Measurements from ENCODE around the gene PEDS1. TPM values are rescaled to one million over a fixed set of nuclear protein-coding genes. Genes with fewer than 3 reads are reported as not detected.

The PEDS1 gene
- total and polyA plus RNA-seq, 2 of the 8 experiments (the other 6 are each of a cell fraction or from before 2014, with no cell fraction given), result 28.9 to 75.9 TPM

- H3K4me3 ChIP-seq (ENCODE audit: extremely low read depth in 1 of 4, insufficient read depth in 2 of 4, low read depth in 3 of 4, low read length in 4 of 4), result no peak overlapping the region
- H2AK5ac ChIP-seq (ENCODE audit: low read depth, low read length), result no peak overlapping the region
- no peaks in the 10 kb centered on the region for H3K27me3 ChIP-seq (replicated peaks in 1 of 4; ENCODE audit: control insufficient read depth in 3 of 4, extremely low read depth in 1 of 4, insufficient read depth in 3 of 4, low read length in 3 of 4)
- no peak overlapping the region for H3K14ac ChIP-seq (ENCODE audit: insufficient read length)
- no peak overlapping the region for H3K4ac ChIP-seq (replicated peaks; ENCODE audit: insufficient read length, low read depth, low read length)
- H3K23me2 ChIP-seq (ENCODE audit: low read depth, low read length), result no peaks in the 10 kb centered on the region
- H2BK15ac ChIP-seq (ENCODE audit: low read length), result no peak overlapping the region
- H2BK5ac ChIP-seq (ENCODE audit: low read depth, low read length), result no peak overlapping the region
- H4K5ac ChIP-seq (ENCODE audit: insufficient read length, low read depth, low read length), result no peak overlapping the region
- peaks cover 3 to 6% of the 10 kb centered on the region in 2 experiments for H4K20me1 ChIP-seq (replicated peaks in 1 of 2; ENCODE audit: control insufficient read depth in 1 of 2, insufficient read depth in 2 of 2, low read length in 2 of 2)
- H3K9me3 ChIP-seq (ENCODE audit: insufficient read depth in 2 of 2, low read depth in 1 of 2, low read length in 1 of 2), result no peaks in the 10 kb centered on the region
- H3K4me2 ChIP-seq (ENCODE audit: insufficient read depth in 1 of 2, low read depth in 2 of 2, low read length in 2 of 2), result no peak overlapping the region
- POLR2A ChIA-PET (ENCODE audit: partially characterized antibody), result interaction anchor here (0.5 to 3.2 kb wide), 11 partner anchors 20 to 146 kb away, joined by 3 to 15 read pairs (median 4); partner anchors contain the start of gene CEBPB
- no peak overlapping the region for H4K8ac ChIP-seq (ENCODE audit: extremely low read depth, insufficient read depth, low read length)
- H2BK12ac ChIP-seq (ENCODE audit: low read depth, low read length), result no peak overlapping the region
- H3K23ac ChIP-seq (ENCODE audit: insufficient read length), result no peak overlapping the region
- no peak overlapping the region for H3K18ac ChIP-seq (ENCODE audit: extremely low read depth, low read length)
- no peak overlapping the region for H2BK120ac ChIP-seq (replicated peaks; ENCODE audit: low read depth, low read length)
- DNase-seq (ENCODE audit: low read depth in 1 of 2, low spot score in 2 of 2) (no peak), FAIRE-seq (no peak)
- no peaks in the 10 kb centered on the region for H3K79me1 ChIP-seq (ENCODE audit: low read depth, low read length)
- H3K56ac ChIP-seq (replicated peaks; ENCODE audit: insufficient read length, low read depth, low read length), result no peak overlapping the region
- WGBS, 2 experiments (ENCODE audit: extremely low coverage in 1 of 2, insufficient coverage in 1 of 2, insufficient read length in 1 of 2, insufficient replicate concordance in 2 of 2, low coverage in 1 of 2, low lambda C conversion rate in 2 of 2, missing lambda C conversion rate in 1 of 2), result 92% methylated on average over 4 of the region's 4 CpGs; no CpG with 5 or more reads in 1 of the 2 experiments
- H3K36me3 ChIP-seq (ENCODE audit: control insufficient read depth in 2 of 4, insufficient read depth in 4 of 4, low read length in 3 of 4), result peaks cover 0 to 19% (median 12%) of the 10 kb centered on the region in 4 experiments; a peak in 7 of 8 replicates
- no peak overlapping the region for H3K27ac ChIP-seq (ENCODE audit: low read depth, low read length)
- no peak overlapping the region for H3K9ac ChIP-seq (replicated peaks in 1 of 4; ENCODE audit: extremely low read depth in 1 of 4, low read depth in 3 of 4, low read length in 3 of 4)
- H4K91ac ChIP-seq (replicated peaks; ENCODE audit: insufficient read length, low read length), result no peak overlapping the region
- peaks cover 0 to 2% (median 0%) of the 10 kb centered on the region in 4 experiments; a peak in 2 of 7 replicates for H3K4me1 ChIP-seq (replicated peaks in 1 of 4; ENCODE audit: control insufficient read depth in 3 of 4, insufficient read depth in 4 of 4, low read length in 3 of 4)
- CTCF ChIA-PET (ENCODE audit: partially characterized antibody), result interaction anchor here (0.7 to 13.0 kb wide), 11 partner anchors 9 to 512 kb away, joined by 3 to 208 read pairs (median 12); partner anchors contain the start of gene PEDS1
- no peak overlapping the region for H2AFZ ChIP-seq (ENCODE audit: low read length)
- no peak overlapping the region for H2BK20ac ChIP-seq (ENCODE audit: low read length)
- H3K79me2 ChIP-seq (ENCODE audit: control insufficient read depth in 1 of 2, insufficient read depth in 2 of 2, low read length in 2 of 2), result no peaks in the 10 kb centered on the region
- TF ChIP-seq SAP30 (IDR thresholded peaks at IDR 0.05; ENCODE audit: insufficient read depth, insufficient replicate concordance, low read length) (no peak), SRF (IDR thresholded peaks at IDR 0.05; ENCODE audit: low read depth, low read length) (no peak), SIX5 (IDR thresholded peaks at IDR 0.05; ENCODE audit: low read depth, low read length) (no peak), TBP (IDR thresholded peaks at IDR 0.05; ENCODE audit: low read depth, low read length) (no peak), YY1 (IDR thresholded peaks at IDR 0.05; ENCODE audit: low read depth, low read length) (no peak), RNF2 (IDR thresholded peaks at IDR 0.05; ENCODE audit: borderline replicate concordance, low read depth, low read length, missing control alignments, poor library complexity, severe bottlenecking) (no peak), CBX5 (IDR thresholded peaks at IDR 0.05; ENCODE audit: low read depth, low read length) (no peak), NANOG (IDR thresholded peaks at IDR 0.05; ENCODE audit: insufficient read depth, low read depth, low read length, poor library complexity, severe bottlenecking) (no peak), HDAC2 (IDR thresholded peaks at IDR 0.05; ENCODE audit: borderline replicate concordance in 1 of 2, low read depth in 2 of 2, low read length in 2 of 2) (no peak), SUZ12 (IDR thresholded peaks at IDR 0.05; ENCODE audit: low read length) (no peak), GTF2F1 (IDR thresholded peaks at IDR 0.05; ENCODE audit: borderline replicate concordance, low read depth, low read length) (no peak), MAFK (IDR thresholded peaks at IDR 0.05; ENCODE audit: low read depth, low read length) (no peak), EP300 (IDR thresholded peaks at IDR 0.05; ENCODE audit: borderline replicate concordance in 1 of 2, low read depth in 2 of 2, low read length in 2 of 2) (no peak)
These were observed 30.8 kb downstream of the PEDS1 start for GRCh38 chr20:50122763-50123162.
